Nephron progenitor cell (in vitro differentiated cells): Measurements from ENCODE around the gene KIAA1217.

Source experiments
- DNase-seq: peaks from one replicate; pipeline ENCODE4 v3.0.0; 2021
- H3K27ac Mint-ChIP-seq: 2 replicates; pipeline ENCODE4 v1.8.0; 2021; ENCODE audit warnings: mild to moderate bottlenecking, moderate library complexity, mixed read lengths
- H3K27me3 Mint-ChIP-seq: 2 replicates; pipeline ENCODE4 v1.8.0; 2021; ENCODE audit warnings: mild to moderate bottlenecking, low read depth, mixed read lengths; ENCODE audit not compliant: poor library complexity
- H3K36me3 Mint-ChIP-seq: 2 replicates; pipeline ENCODE4 v1.8.0; 2021; ENCODE audit warnings: low read depth, mixed read lengths
- H3K4me1 Mint-ChIP-seq: 2 replicates; pipeline ENCODE4 v1.8.0; 2021; ENCODE audit warnings: mixed read lengths
- H3K4me3 Mint-ChIP-seq: 2 replicates; pipeline ENCODE4 v1.8.0; 2021; ENCODE audit warnings: mild to moderate bottlenecking, moderate library complexity, mixed read lengths
- H3K9me3 Mint-ChIP-seq: 2 replicates; pipeline ENCODE4 v1.8.0; 2021; ENCODE audit warnings: mild to moderate bottlenecking, moderate library complexity, mixed read lengths
- CTCF ChIP-seq: fragments of 200-600 bp; sonication (generic); IDR thresholded peaks from 2 replicates; pipeline ENCODE4 v1.5.0; 2021; ENCODE audit warnings: antibody characterized with exemption

KIAA1217 gene

GRCh38 chr10:24223341-24223740 lies 14.4 kb downstream of the KIAA1217 start:
- no peak overlapping the region for H3K4me3 Mint-ChIP-seq
- no peak for DNase-seq
- H3K9me3 Mint-ChIP-seq, result no peaks in the 10 kb centered on the region
- H3K4me1 Mint-ChIP-seq, result peaks cover 6% of the 10 kb centered on the region
- no peak for TF ChIP-seq CTCF
- no peak overlapping the region for H3K27ac Mint-ChIP-seq
- H3K27me3 Mint-ChIP-seq, result peaks cover 3% of the 10 kb centered on the region
- H3K36me3 Mint-ChIP-seq, result peaks cover 78% of the 10 kb centered on the region

DNA sequence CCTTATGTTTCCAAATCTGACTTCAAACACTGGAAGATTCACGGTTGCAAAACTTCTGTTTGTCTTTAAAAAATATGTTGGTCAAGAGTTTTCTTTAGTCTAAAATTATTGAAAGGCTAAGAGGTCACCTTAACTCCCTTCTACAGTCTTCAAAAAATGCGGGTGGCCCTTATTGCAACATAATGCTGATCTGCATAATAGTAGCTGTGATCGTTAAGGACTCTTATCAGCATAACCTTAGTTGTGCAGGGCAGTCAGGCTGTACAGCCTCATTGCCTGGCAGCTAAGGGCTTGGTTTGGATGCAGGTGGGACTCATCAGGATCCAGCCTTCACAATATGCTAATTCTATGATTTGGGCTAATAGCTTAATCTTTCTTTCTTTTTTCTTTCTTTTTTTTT lies 15.0 kb downstream of the KIAA1217 start:
- H3K9me3 Mint-ChIP-seq, result no peaks in the 10 kb centered on the region
- peaks cover 6% of the 10 kb centered on the region for H3K4me1 Mint-ChIP-seq
- H3K4me3 Mint-ChIP-seq, result no peak overlapping the region
- H3K36me3 Mint-ChIP-seq, result peaks cover 78% of the 10 kb centered on the region
- no peak for TF ChIP-seq CTCF
- H3K27ac Mint-ChIP-seq, result no peak overlapping the region
- DNase-seq, result no peak
- no peaks in the 10 kb centered on the region for H3K27me3 Mint-ChIP-seq

DNA sequence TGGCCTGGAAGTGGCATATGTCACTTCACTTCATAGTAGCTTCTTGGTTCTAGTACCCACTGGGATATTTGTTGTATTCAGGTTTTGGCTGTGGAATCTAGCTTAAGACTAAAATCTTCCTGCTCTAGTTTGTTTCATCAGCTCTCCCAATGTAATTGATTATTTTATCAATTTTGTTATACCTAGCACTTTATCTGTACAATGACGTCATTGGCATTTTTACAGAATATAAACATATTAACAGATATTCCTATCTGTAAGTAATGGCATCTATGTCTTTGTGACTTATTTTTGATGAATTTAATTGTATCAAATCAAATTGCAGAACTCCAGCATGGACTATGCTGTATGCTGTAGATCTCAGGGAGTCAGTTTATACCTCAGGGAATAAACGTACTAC lies 19.7 kb downstream of the KIAA1217 start:
- Mint-ChIP-seq H3K4me1 (peaks cover 23% of the 10 kb centered on the region), H3K27me3 (no peaks in the 10 kb centered on the region), H3K4me3 (no peak overlapping the region), H3K27ac (no peak overlapping the region), H3K36me3 (peaks cover 58% of the 10 kb centered on the region), H3K9me3 (no peaks in the 10 kb centered on the region)
- no peak for DNase-seq
- no peak for TF ChIP-seq CTCF

DNA sequence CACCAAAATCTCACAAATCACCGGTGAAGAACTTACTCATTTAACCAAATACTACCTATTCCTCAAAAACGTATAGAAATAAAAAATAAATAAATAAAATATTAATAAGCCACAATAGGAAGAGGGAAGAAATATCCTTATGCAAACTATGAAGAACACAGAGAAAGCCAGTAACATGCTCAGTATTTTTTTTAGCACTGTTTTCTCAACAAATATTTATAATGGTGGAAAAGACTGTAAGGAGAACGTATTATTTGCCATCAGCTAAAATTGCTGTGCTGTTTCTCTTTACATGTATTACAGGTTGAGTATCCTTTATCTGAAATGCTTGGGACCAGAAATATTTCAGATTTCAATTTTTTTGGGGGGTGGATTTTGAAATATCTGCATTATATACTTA lies 21.0 kb downstream of the KIAA1217 start:
- Mint-ChIP-seq H3K27me3 (no peaks in the 10 kb centered on the region), H3K4me3 (no peak overlapping the region), H3K36me3 (peaks cover 49% of the 10 kb centered on the region), H3K9me3 (no peaks in the 10 kb centered on the region), H3K27ac (no peak overlapping the region), H3K4me1 (peaks cover 23% of the 10 kb centered on the region)
- no peak for TF ChIP-seq CTCF
- DNase-seq, result no peak

DNA sequence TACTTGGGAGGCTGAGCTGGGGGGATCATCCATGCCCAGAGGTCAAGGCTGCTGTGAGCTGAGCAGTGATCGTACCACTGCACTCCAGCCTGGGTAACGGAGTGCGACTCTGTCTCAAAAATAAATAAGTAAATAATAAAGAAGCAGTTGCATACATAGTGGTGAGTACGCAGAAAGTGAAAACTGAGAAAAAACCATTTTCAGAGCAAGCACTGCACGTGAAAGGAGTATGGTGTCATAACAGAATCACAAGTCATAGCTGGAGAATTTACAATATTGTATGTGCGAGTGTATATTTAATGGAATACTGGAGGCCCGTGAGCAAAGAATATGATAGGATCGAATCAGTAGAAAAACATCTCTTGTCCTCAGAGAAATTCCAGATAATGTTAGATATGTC lies 22.3 kb downstream of the KIAA1217 start:
- Mint-ChIP-seq H3K27me3 (no peaks in the 10 kb centered on the region), H3K36me3 (peaks cover 38% of the 10 kb centered on the region), H3K4me3 (no peak overlapping the region), H3K9me3 (no peaks in the 10 kb centered on the region), H3K27ac (no peak overlapping the region), H3K4me1 (peaks cover 23% of the 10 kb centered on the region)
- no peak for DNase-seq
- TF ChIP-seq CTCF, result no peak

DNA sequence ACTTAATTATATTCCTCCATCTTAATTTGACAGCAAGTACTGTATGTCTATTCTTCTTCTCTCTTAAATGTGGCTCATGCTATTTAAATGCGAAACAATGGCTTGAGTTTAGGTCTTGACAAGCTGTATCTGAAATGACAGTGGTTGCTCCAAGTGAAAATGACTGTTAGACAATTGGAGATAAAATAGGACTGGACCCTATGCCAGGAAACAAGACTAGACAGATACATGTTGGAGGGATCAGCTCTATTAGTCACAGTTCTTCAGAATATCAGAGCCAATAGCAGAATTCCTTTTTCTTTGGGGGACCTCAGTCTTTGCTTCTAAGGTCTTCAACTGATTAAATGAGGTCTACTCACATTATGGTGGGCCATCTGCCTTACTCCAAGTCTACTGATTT lies 25.8 kb downstream of the KIAA1217 start:
- no peaks in the 10 kb centered on the region for H3K9me3 Mint-ChIP-seq
- peaks cover 3% of the 10 kb centered on the region for H3K27me3 Mint-ChIP-seq
- peaks cover 54% of the 10 kb centered on the region for H3K4me1 Mint-ChIP-seq
- no peak overlapping the region for H3K4me3 Mint-ChIP-seq
- H3K27ac Mint-ChIP-seq, result peak overlapping the region; percentile 63
- H3K36me3 Mint-ChIP-seq, result peaks cover 25% of the 10 kb centered on the region
- no peak for TF ChIP-seq CTCF
- DNase-seq, result no peak
